ENCODE data around the gene RBM20. TPM values are rescaled to one million over a fixed set of nuclear protein-coding genes. Genes with fewer than 3 reads are reported as not detected.

RBM20 gene
- total RNA-seq, 4 donors from 2014 or later = 0.54 to 4.3 (median 1.5) TPM

- peak; percentile 58 to 68 for DNase-seq
- H3K27ac ChIP-seq = peak overlapping the region; percentile 96 to 100 (median 99)
- no peaks in the 10 kb centered on the region for H3K36me3 ChIP-seq
- intact Hi-C loops (cut with DNase I) = no loop called here
- WGBS, 2 donors = 57 to 59% methylated on average over 13 of the region's 13 CpGs
- H3K4me1 ChIP-seq = peaks cover 22 to 40% of the 10 kb centered on the region in 2 donors
- no peak overlapping the region for H3K4me3 ChIP-seq (replicated peaks in 1 of 3)
- TF ChIP-seq POLR2A (IDR thresholded peaks at IDR 0.05) (no peak), CTCF (IDR thresholded peaks at IDR 0.05) (no peak)
- H3K9me3 ChIP-seq = no peaks in the 10 kb centered on the region
- no peaks in the 10 kb centered on the region for H3K27me3 ChIP-seq
These were observed 226.7 kb downstream of the RBM20 start for GRCh38 chr10:110870823-110871297.

GRCh38 chr10:110871298-110872084, 227.4 kb downstream of the RBM20 start, which contains the start of gene PDCD4:
Gene PDCD4 (plus strand): TSS chr10:110871928. CDS start chr10:110876028, 4,100 bp downstream.
- Histone ChIP-seq H3K27me3 (no peaks in the 10 kb centered on the region), H3K27ac (peak within 1 kb of the TSS; percentile 96 to 100 (median 99)), H3K4me1 (peaks cover 22 to 40% of the 10 kb centered on the region in 2 donors), H3K9me3 (no peaks in the 10 kb centered on the region), H3K36me3 (no peaks in the 10 kb centered on the region), H3K4me3 (replicated peaks in 1 of 3) (peak within 1 kb of the TSS; percentile 77 to 99 (median 80))
- intact Hi-C loops (cut with DNase I) = no loop called here
- 1% methylated on average over 30 to 42 of the region's 47 CpGs for WGBS, 2 donors
- TF ChIP-seq CTCF (IDR thresholded peaks at IDR 0.05) = peak in 1 of 6 experiments; percentile 4
- TF ChIP-seq POLR2A (IDR thresholded peaks at IDR 0.05) = peak; percentile 96 to 99
- DNase-seq = peak; percentile 100

- no peaks in the 10 kb centered on the region for H3K9me3 ChIP-seq
- no peaks in the 10 kb centered on the region for H3K27me3 ChIP-seq
- H3K4me3 ChIP-seq (replicated peaks in 1 of 3) = peak overlapping the region; percentile 77 to 99 (median 80)
- peaks cover 20 to 32% of the 10 kb centered on the region in 2 donors for H3K4me1 ChIP-seq
- intact Hi-C loops (cut with DNase I) = no loop called here
- peak overlapping the region; percentile 96 to 100 (median 99) for H3K27ac ChIP-seq
- TF ChIP-seq CTCF (IDR thresholded peaks at IDR 0.05) (no peak), POLR2A (IDR thresholded peaks at IDR 0.05) (peak in 1 of 2 donors; percentile 63)
- no peaks in the 10 kb centered on the region for H3K36me3 ChIP-seq
- 0% methylated on average over 9 to 44 of the region's 70 CpGs for WGBS, 2 donors
- peak; percentile 75 to 81 for DNase-seq
These were observed 228.2 kb downstream of the RBM20 start for GRCh38 chr10:110872145-110872983.

- peak overlapping the region; percentile 96 to 100 (median 99) for H3K27ac ChIP-seq
These were observed 229.1 kb downstream of the RBM20 start for GRCh38 chr10:110872984-110873923.

More at GRCh38 chr10:110872984-110873923, 229.1 kb downstream of the RBM20 start:
- DNase-seq = no peak
- WGBS, 2 donors = 2% methylated on average over 16 of the region's 16 CpGs
- Histone ChIP-seq H3K9me3 (no peaks in the 10 kb centered on the region), H3K27me3 (no peaks in the 10 kb centered on the region), H3K4me1 (peaks cover 20 to 23% of the 10 kb centered on the region in 2 donors), H3K4me3 (replicated peaks in 1 of 3) (peak overlapping the region; percentile 77 to 99 (median 80)), H3K36me3 (no peaks in the 10 kb centered on the region)
- intact Hi-C loops (cut with DNase I) = no loop called here
- no peak for TF ChIP-seq POLR2A (IDR thresholded peaks at IDR 0.05)

Data from thyroid gland (tissue), 4 donors.